Eye (tissue), 1 donor: ENCODE data around the gene BANK1.

ENCODE experiments used
- DNase-seq: peaks from one replicate; pipeline ENCODE4 v3.0.0-alpha.2; 2015

The BANK1 gene

DNA sequence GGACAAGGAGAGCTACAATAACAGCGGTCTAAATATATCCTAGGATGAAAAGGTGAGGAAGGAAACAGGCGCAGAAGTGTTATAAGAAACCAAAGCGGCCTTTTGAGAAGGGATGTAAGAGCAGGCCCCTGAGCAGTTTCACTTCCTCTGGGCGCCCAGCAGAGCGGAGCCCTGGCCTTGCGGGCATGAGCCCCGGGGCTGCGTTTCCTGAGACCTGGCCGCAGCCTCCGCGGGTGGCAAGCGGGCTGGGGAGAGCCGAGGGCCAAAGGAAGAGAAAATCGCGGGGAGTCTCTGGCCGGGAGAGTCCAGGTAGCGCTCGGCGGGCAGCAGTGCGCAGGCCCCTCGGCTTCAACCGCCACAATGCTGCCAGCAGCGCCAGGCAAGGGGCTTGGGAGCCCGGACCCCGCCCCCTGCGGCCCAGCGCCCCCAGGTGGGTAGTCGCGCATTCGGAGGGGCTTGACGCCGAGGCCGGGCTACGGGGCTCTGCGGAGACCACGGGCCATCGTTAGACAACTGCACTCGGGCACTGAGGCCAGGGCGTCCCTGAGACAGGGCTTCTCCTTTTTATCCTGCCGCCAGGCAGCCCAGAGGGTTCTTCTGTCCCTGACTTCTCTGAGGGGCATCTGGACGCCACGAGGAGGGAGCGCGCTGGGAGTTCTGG is at the start of gene BANK1:
Gene BANK1 (plus strand): TSS at position 210 of the 661 bp plus-strand sequence. CDS start 151 bp downstream, at position 361.
- peak; percentile 79 for DNase-seq

DNA sequence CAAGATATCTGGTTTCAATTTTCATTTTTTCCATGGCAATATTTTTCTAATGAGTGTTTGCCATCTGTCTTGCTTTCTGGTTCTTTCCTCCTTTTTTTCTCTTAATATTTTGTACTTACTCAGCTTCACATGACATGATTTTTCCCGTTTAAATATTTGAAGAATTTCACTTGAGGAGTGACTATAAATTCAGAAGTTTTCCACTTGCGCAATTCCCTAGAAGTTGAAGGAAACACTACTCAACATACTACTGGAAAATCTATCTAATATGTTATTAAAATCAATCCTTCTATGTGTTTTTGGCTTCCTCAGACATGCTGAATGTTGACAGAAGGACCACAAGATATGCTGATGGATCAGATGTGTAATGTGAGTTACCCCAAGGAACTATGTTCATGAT is 36.8 kb upstream of the BANK1 start:
- DNase-seq, result no peak

- no peak for DNase-seq
Observed at GRCh38 chr4:101756181-101756580, 34.3 kb upstream of the BANK1 start.

DNA sequence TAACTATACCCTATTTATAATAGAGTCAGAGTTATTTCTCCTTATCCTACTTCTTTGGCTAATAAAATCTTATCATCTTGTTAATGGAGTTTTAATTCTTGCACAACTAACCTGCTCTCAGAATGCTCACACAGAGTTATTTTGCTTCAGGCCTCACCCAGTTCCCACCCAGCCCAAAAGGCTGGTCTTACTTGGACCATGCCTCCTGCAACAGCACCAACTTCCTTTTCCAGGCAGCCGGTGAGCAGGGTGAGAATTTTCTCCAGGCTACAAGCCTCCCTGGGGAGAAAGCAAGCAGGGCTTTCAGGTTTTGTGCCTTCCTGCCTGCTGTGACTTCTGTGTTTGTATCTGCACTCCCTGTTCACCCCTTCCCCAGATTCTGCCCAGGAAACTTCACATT is 29.1 kb upstream of the BANK1 start:
- DNase-seq, result no peak

DNA sequence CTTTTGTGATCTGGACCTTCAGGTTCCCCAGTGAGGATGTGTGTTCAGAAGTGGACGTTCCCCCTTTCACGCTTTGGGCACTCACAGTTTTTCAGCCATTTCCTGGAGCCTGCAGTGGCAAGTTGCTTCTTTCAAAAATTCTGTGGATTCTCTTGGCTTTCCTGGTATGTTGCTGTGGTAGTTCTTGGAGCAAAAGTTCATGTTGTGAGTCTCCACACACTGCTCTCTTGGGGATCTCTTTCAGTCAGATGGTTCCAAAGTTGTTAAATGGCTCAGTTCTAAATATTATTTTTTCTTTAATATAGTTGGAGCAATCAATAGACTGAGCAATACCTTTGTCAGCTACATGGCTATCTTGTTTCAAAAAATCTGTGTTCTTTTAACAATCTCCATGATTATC is 28.5 kb upstream of the BANK1 start:
- no peak for DNase-seq

- no peak for DNase-seq
Observed at GRCh38 chr4:101762534-101762933, 28.0 kb upstream of the BANK1 start.

DNA sequence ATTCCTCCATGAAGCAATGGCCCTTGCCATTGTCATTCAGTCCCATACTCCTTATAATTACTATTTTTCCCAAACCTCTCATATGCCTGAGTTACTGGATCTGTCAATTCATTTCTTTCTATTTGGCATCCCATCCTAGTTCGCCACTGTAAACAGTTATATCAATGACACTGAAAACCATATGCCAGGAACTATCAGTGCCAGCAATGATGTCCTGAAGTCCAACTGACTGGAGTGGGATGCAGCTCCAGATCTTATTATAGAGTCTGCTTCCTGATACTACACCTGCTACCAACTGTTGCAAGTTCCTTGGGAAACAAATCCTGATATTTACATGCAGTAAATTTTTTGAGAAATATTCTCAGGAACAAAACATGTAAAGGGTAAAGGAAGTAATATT is 27.0 kb upstream of the BANK1 start:
- no peak for DNase-seq

DNA sequence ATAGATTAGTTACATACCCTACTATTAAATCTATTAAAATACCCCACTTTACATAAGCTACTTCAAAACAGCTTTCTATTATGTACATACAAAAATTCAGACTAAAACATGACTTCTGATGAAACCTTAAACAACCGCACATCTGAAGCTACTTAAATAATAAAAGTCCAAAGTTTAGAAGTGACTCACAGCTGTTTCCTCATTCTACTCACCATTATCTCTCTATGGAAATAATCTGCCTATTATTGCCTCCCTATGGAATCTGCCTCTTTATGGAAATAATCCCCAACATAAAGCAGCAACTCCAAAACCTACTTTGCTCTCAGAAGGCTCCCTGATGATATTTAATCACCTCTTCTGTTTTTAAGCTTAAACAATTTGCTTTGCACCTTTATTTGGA is 15.7 kb upstream of the BANK1 start:
- DNase-seq, result no peak

DNA sequence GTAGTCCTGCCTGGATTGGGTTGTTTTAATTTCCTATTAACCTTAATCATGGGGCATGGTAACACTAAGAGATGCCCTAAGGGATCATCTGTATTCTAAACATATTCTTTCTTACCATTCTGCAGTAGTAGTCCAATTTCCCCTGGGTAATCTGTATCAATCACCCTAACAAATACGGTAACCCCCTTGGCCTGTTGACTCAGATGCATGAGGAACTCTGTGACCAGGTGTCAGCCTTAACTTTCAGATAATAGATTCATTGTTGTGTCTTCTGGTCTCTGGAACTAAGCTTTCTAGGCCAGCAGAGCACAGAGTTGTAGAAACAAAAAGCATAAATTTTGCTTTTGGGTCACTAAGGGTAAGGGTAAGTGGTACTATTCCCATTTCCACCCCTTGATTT is 13.1 kb upstream of the BANK1 start:
- no peak for DNase-seq

DNA sequence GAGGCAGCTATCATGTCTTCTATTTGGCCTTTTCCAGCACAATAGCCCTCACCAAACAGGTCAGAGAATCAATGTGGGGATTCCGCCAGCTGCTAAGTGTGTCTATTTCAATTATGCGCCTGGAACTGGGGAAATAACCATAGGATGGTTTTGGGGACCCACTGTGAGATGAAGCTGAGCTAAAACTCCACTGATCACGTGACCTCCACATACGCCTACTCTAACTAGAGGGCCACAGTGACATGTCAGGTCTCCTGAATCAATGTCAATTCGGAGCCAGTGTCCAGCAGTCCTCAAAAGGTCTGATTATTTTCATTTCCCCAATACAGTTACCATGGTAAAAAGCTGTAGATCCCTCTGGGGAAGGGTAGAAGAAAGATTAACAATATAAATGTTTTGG is 10.2 kb upstream of the BANK1 start:
- no peak for DNase-seq

DNA sequence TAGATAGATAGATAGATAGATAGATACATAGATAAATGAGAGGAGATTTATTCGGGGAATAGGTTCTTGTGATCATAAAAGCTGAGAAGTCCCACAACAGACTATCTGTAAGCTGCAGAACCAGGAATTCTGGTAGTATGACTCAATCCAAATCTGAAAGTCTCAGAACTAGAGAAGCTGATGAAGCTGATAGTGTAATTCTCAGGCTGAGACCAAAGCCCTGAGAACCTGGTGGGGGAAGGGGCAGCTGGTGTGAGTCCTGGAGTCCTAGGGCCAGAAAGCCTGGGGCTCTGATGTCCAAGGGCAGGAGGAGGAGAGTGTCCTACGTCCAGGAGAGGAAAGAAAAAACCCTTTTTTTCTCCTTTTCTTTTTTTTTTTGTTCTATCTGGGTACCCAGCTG is 8.0 kb upstream of the BANK1 start:
- DNase-seq, result no peak

GRCh38 chr4:101784957-101785356 is 5.6 kb upstream of the BANK1 start:
- DNase-seq, result no peak

DNA sequence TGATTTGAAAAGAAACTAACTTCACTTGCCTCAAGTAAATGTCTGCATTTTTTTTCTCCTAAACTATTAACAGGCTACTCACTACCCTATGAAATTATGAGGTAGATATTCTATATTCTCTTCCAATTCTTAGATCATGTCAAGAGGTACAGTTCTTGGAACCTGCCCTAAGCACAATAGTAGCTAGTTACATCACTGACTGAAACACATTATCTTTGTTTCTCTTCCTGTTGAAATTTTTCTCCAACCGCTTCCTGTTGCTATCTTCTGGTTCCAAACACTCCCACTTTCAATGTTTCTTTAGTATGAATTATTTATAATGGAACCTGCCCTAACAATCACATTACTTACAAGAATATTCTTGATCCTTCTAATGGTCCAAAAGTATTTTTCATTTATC is 5.0 kb upstream of the BANK1 start:
- DNase-seq, result no peak

DNA sequence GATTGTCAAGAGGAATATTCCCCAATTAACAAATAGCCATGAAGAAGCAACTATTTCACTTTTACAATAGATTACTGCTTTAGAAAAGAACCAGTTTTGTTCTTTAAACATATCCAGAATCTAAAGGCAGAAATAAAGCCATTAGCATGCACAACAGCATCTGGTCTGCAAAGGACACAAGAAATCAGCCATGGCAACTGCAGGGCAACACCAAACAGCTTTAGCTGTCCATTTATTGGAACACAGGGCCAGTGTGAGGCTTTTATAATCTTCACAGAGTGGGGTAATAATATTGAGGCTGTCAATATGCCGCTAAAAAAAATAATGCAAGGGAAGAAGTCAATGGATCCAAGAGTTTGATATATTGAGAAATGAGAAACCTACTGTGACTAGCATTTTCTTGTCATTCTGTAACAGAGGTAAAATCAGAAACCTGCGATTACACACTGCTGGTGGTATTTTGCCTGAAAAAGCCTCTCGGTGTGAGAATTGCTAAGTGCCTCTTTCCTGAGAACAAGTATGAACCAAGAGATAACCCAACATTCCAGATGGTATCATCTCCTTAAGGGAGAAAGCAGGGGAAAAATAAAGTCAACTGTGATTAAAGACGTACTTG is 2.7 kb upstream of the BANK1 start:
- DNase-seq, result no peak

DNA sequence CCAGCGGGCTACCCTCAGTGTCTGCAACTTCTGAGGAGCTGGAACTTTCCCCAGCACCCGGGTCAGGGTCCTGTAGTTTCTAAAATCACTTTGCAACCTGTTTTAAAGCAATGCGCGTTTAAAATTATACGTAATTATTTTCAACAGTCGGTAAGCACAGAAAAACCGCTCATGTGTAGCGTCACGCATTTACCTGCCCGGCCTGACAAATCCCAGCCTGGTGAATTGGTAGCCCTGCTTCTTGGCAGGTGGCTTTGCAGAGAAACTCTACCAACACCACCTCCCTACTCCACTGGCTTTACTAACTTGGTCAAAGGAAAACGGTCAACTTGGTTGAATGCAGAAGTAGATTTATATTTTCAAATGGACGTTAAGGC is 640 bp downstream of the BANK1 start:
- DNase-seq, result no peak

DNA sequence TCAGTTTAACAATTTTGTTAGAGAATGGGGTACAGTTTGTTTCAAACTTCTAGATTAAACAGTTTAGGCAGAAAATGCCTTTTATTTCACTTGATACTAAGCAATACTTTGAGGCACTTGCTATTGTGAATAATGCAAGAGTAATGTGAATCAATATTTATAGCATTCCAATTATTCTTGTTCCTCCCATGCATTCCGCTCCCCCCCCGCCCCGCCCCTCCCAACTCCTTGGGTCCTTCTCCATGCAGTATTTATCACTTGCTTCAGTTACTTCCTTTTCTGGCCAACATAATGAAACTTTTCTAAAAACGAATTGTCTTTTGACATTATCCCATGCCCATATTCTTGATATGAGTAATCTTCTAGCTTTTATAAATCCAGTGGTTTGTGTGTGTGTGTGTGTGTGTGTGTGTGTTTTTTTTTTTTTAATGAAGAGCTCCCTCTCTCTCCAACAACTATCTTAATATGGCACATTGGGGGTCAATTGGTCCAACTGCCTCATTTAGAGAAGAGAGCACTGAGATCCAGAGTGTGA is 1.6 kb downstream of the BANK1 start:
- DNase-seq, result no peak

- no peak for DNase-seq
Observed at GRCh38 chr4:101793397-101793796, 2.9 kb downstream of the BANK1 start.

- DNase-seq, result no peak
Observed at GRCh38 chr4:101794806-101795205, 4.3 kb downstream of the BANK1 start.

DNA sequence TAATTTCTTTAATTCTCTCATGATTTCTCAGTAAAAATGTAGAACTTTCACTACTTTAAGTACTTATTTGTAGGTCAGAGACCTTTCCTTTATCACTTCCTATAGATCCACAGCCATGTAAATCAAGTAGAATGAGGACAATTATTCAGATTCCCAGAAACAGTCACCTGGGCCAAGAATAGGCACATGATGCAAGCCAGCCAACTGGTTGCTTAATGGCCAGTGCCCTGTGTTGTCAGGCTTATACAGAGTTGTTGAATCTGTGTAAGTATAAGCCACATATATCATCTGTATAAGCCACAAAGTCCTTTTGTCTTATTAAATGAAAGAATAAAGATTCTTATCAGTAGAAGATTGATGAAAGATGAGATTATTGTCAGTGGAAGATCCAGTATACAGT is 5.2 kb downstream of the BANK1 start:
- DNase-seq, result no peak

DNA sequence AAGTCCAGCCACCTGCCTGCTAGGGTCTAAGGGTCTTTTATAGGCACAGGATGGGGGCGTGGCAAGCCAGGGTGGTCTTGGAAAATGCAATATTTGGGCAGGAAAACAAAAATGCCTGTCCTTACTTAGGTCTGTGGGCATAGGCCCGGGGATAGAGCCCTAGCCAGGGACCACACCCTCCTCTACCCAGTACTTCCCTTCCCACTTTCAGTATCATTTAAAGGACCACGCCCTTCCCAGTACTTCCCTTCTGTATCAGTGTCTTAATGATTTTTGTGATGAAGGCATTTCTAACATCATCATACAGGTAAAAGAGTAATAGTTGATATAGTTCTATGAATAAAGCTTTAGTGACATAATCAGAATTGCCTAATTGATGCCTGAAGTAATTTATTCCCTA is 11.4 kb downstream of the BANK1 start:
- DNase-seq, result no peak

GRCh38 chr4:101806914-101807313 is 16.4 kb downstream of the BANK1 start:
- peak; percentile 21 for DNase-seq

GRCh38 chr4:101807351-101807750 is 16.8 kb downstream of the BANK1 start:
- no peak for DNase-seq

GRCh38 chr4:101813604-101814003 is 23.1 kb downstream of the BANK1 start:
- DNase-seq, result no peak

DNA sequence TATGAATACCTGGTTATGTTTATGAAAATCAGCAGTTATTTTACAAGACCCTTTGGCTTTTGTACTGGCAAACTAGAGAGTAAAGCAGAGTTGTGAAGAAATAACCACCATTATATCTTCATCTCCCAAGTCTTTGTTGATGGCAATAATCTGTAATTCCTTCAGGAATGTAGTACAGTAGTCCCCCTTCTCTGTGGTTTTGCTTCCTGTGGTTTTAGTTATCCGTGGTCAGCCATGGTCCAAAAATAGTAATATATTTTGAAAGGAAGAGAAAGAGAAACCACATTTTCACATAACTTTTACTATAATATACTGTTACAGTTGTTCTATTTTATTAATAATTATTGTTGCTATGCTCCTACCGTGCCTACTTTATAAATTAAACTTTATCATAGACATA is 27.8 kb downstream of the BANK1 start:
- no peak for DNase-seq

DNA sequence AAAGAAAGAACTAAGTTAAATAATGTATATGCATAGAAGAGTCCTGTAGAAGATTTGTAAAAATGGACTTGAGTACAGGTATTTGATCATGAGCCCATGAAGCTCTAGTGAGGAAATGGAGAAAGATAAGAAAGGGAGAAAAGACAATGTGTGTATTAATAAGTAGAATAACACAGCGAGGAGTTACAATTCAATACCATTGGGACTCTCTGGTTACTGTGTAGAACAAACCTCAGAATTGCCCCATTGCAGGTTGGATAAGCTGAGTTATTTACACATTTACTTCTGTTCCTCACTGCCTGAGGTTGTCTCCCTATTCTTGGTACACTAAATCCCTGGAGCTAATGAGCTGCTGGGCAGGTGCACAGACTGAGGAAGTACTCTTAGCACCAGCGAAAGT is 33.3 kb downstream of the BANK1 start:
- no peak for DNase-seq
